Stimulated activated naive CD4-positive, alpha-beta T cell (primary cell): ENCODE measurements around the gene TEX51.

Source experiments
- DNase-seq, 6 experiments: peaks; one replicate each; lab custom pipeline; 2025; lab: John Stamatoyannopoulos, UW

The TEX51 gene

DNA sequence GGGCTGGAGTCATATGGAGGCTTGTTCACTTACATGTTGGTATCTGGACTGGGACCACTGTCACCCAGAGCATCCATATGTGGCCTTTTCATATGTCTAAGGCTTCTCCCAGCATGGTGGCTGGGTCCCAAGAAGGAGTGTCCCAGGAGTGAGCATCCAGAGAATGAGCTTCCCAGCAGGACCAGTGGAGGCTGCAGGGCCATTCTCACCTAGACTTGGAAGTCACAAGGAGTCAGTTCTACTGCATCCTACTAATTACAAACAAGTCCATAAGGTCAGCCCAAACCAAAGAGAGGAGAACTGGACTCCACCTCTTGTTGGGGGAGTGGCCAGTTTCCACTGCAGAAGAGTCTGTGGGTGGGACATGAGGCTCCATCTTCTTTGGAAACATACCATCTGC lies 5.1 kb upstream of the TEX51 start:
- no peak for DNase-seq

DNA sequence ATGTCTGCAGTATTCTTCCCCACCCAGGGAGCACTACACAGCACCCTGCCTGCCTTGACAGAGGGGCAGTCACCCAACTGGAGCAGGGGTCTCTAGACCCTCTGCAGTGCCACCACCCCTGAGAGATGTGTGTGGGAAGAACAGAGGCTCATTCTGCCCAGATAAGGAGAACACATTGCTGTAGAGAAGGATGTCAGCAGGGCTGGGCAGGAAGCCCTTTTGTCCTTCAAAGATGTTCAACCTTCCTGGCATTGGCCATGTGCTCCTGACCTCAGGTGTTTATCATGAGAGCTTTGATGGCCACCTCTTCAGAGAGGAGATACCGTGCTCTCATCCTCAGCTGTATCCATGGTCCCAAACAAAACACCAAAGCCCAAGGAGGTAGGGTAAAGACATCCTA lies 4.6 kb upstream of the TEX51 start:
- no peak for DNase-seq

- DNase-seq, result no peak
These were observed 4.0 kb upstream of the TEX51 start for GRCh38 chr2:126894585-126895182.

DNA sequence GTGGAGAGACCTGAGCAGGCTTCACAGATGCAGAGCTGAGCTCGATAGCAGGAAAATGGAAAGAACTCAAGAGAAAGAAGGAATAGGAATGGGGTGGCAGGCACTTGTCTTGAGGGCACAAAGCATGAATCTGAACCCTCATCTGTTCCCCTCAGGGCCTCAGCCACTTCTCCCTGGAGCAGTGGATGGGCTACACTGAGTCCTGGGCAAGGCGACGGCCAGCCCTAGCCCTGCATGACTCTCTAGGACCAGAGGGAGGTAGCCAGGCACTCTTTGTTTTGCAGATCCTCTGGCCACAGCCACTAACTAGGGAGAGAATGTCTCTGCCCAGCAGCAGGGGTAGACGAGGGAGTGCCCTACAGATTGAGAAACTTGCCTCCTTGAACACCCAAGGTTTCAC lies 3.4 kb upstream of the TEX51 start:
- no peak for DNase-seq

DNA sequence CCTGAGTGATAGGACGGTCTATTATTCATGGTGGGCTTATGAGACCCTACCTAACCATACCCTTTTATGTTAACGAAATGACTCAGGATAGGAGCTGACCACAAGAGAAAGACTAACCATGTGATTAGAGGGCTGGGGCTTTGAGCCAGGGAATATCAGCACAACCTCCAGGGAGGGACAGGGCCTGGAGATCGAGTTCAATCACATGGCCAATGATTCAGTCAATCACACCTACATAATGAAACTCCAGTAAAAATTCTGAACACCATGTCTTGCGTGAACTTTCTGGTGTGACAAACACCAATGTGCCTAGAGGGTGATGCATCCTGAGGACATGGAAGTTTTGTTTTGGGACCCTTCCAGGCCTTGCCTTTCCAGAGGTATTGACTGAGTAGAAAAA lies 2.2 kb upstream of the TEX51 start:
- DNase-seq, result no peak

GRCh38 chr2:126899616-126900185 lies 1.0 kb downstream of the TEX51 start:
- no peak for DNase-seq

- no peak for DNase-seq
These were observed 2.1 kb downstream of the TEX51 start for GRCh38 chr2:126900646-126901319.

DNA sequence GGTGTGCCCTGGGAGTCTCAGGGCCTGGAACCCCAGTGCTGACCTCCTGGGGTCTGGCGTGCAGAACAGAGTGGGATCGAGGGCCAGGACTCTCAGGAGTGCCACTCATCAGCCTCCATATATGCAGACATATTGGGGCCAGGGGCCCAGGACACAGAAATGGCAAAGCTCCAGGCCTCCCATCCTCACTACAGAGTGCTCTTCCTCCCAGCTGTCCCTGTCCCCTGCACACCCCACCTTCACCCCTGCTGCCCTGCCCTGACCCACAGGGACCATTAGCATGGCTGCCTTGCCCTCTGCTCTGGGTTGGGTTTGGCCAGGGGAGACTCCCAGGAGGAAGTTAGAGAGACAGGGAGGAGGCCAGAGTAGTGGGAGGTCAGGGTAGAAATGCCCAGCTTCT lies 2.8 kb downstream of the TEX51 start:
- no peak for DNase-seq

GRCh38 chr2:126902152-126902835 lies 3.6 kb downstream of the TEX51 start:
- no peak for DNase-seq

GRCh38 chr2:126902859-126903258 lies 4.2 kb downstream of the TEX51 start:
- no peak for DNase-seq

DNA sequence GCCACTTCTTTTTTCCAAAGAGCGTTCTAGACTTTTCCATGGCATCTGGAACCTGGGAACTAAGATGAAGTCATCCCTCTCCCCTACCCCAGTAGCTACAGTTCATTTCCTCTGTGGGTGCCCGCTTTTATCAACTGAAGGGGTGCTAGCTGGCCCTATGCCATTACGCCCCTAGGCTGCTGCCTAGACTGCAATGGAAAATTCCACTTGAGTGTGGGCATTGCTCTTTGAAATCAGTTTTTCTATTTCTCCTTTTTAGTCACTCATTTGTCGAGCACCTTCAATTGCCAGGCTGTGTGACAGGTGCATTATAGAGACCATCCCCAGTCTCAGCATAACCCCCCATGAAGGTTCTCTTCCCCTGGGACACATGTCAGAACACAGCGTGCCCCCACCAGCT lies 7.3 kb downstream of the TEX51 start:
- no peak for DNase-seq

DNA sequence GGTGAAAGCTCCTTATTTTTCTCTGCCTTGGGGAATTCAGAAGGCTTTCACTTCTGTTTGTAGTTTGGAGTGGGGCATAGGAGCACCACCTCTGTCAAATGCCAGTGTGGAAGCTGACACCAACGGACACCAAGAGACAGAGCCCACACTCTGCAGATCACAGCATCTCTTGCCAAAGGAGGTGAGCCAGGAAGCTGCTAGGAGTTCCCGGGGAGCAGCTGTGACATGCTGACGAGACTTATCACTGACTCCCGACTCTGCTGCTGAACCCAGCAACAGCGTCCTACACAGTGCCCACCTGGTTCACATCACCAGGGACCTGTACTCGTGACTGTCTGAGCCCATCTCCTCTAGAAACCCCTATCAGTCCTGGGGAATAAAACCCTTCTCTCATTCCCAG lies 8.1 kb downstream of the TEX51 start:
- DNase-seq, result no peak

GRCh38 chr2:126907671-126908070 lies 9.0 kb downstream of the TEX51 start:
- no peak for DNase-seq

DNA sequence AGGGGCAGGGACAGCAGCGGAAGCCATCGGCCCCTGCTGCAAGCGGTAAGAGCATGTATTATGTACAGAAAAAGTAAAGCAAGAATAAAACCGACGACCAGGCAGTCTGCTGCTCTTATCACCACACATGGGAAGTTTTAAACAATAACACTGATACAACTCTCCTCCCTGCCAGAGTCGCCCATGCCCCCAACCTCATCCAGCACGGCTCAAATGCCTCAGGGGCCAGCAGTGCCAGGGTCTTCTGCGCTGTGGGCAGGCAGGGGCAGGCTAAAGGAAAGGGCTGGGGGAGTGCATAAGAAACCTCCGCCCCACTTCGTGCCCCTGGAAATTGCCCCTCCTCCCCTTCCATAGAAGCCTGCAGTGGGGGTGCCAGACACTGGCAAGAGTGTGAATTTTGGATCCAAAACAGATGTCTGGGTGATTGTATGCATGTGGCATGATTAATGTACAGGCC lies 10.1 kb downstream of the TEX51 start:
- DNase-seq, result no peak

GRCh38 chr2:126909366-126909765 lies 10.7 kb downstream of the TEX51 start:
- no peak for DNase-seq

- DNase-seq, result no peak
These were observed 11.1 kb downstream of the TEX51 start for GRCh38 chr2:126909781-126910180.

- DNase-seq, result no peak
These were observed 11.9 kb downstream of the TEX51 start for GRCh38 chr2:126910637-126911036.

DNA sequence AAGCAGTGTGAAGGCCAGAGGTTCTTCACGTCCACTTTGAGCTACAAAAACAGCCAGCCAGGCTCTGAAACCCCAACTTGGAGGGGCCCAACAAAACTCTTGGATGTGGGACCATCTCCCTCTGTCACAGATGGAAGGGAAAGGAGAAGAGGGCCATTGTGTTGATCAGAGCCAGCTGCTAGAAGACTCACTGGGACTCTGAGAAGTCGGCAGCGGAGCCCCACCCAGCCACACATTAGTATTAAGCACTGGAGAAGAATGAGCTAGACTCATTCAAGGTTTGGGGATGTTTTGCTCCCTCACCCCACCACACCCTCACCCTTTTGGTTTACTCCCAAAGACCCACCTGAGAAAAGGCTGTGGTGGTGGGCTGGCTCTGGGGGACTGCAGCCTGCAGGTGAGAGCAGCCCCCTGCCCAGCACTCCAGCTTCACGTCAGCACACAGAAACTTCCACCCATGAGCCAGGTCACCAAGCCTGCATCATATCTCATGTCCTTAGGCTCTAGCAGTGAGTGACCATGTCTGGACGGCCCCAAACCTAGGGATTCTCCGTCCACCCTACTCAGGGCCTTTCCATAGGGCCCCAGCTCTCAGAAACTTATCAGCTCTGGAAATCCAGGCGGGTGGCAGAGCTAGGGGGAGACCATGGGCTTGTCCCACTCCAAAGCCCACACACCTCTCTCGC lies 12.6 kb downstream of the TEX51 start:
- no peak for DNase-seq

DNA sequence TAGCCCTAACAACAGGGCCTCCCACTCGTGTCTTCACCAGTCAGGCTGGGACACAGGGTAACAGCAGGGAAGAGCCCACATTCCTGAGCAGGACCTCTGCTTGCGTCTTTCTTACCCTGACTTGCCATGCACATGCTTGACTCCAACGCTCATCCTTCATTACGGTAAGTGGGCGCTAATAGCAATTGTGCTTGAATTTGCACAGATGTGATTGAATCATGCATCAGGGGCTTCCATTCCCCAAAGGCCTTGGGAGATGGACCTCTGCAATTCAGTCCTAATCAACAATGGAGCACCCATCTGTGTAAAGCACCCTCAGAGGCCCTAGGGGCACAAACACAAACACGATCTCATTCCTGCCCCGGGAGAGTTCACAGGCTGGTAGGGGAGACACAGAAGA lies 13.5 kb downstream of the TEX51 start:
- DNase-seq, result no peak

DNA sequence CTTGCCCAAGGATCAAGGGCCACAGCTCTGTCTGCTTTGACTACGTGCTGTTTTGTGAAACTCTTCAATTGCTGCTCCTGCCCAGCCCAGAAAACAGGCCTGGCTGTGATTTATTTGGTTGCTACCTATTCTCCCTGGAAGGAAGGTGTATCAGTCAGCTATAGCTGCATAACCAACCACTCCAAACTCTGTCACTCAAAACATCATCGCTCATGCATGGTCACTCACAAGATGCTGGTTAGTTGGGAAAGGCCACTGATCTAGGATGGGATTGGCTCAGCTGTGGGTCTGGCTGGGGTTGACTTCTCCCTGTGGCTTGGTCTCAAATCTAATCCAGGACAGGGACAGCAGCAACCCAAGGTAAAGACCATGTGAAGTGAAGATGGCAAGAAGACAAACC lies 14.6 kb downstream of the TEX51 start:
- no peak for DNase-seq

DNA sequence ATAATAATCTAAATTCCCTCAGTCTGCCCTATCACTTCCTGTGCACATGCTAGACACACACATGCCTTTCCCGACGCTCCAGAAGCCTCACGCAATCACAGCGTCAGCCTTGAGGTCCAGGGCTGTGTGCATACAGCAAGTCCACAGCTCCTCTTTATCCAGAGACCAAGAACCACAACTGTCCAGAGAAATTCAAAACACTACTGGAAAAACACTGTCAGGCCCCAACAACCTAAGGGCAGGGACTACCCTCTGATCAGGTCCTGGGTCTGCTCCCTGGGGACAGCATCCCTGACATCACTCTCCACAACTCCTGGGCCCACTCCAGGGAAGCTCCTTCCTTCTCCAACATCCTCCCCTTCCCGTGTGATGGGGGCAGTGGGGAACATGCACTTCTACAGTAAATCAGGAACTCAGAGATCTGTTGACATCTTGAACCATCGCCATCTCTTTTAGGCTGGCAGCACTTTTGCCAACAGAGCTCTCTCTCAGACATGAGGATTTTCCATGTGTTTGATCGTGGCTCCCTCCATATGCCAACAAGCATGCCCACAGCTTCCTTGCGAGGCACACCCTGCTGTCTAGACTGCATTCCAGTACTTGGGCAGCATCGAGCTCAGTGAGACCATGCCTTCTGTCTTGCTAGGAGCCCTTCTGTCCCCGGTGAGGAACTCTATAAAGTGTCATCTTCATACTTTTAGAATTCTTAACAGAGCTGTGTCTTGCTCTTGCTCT lies 15.4 kb downstream of the TEX51 start:
- no peak for DNase-seq
